Measurements from ENCODE around the gene SCARB2.

Gene SCARB2

GRCh38 chr4:76148142-76148865, 65.3 kb downstream of the SCARB2 start, which contains the start of gene NUP54:
NUP54 (minus strand) TSS chr4:76148397; CDS start chr4:76148374, 23 bp downstream.
- peak; percentile 96 for DNase-seq (ENCODE audit: low spot score)

- DNase-seq (ENCODE audit: low spot score) = peak; percentile 82
These were observed 66.0 kb downstream of the SCARB2 start for GRCh38 chr4:76147454-76148141.

GRCh38 chr4:76144546-76144945, 69.1 kb downstream of the SCARB2 start:
- no peak for DNase-seq (ENCODE audit: low spot score)

- no peak for DNase-seq (ENCODE audit: low spot score)
These were observed 72.4 kb downstream of the SCARB2 start for GRCh38 chr4:76141241-76141640.

- DNase-seq (ENCODE audit: low spot score) = no peak
These were observed 85.9 kb downstream of the SCARB2 start for GRCh38 chr4:76127754-76128153.

- DNase-seq (ENCODE audit: low spot score) = no peak
These were observed 87.8 kb downstream of the SCARB2 start for GRCh38 chr4:76125816-76126215.

GRCh38 chr4:76120199-76120598, 93.4 kb downstream of the SCARB2 start:
- no peak for DNase-seq (ENCODE audit: low spot score)

- DNase-seq (ENCODE audit: low spot score) = no peak
These were observed 96.1 kb downstream of the SCARB2 start for GRCh38 chr4:76117536-76117935.

GRCh38 chr4:76116821-76117220, 96.8 kb downstream of the SCARB2 start:
- no peak for DNase-seq (ENCODE audit: low spot score)

Data from cerebellar cortex (tissue), 1 donor.